Daoy (cell line): ENCODE data around the gene ST6GALNAC1. TPM values are rescaled to one million over a fixed set of nuclear protein-coding genes. Genes with fewer than 3 reads are reported as not detected.

Experiments
- DNase-seq: peaks from one replicate; pipeline ENCODE4 v3.0.0-alpha.2; 2015; ENCODE audit warnings: low read depth
- total RNA-seq: library from RNA; depleted of rRNA; stranded (reverse); fragments of >200 nt; shearing (Covaris generic); gene quantifications from 2 replicates; pipeline ENCODE4 v1.2.3, GENCODE V29; 2014

Gene ST6GALNAC1
- total RNA-seq, 1 experiment from 2014 or later, result not detected

DNA sequence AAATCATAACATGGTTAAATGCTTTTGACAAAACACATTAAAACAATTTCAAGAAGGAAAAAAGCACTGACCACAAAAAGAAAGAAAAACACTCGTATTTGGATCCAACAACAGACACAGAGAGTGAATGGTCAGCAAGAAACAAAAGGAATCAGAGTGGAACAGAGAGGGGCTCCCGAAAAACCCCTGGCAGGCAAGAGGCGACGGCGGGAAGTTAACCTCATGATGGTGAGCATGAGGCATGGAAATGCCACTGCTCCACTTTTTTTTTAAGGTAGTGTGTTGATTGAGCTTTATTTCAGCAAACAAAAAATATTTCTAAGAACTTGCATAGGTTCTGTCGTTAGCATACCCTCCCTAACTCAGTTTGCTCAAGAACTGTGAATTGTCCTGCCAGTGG, 32.1 kb upstream of the ST6GALNAC1 start:
- DNase-seq, result no peak

- DNase-seq, result no peak
These were observed 31.0 kb upstream of the ST6GALNAC1 start for GRCh38 chr17:76674600-76674999.

DNA sequence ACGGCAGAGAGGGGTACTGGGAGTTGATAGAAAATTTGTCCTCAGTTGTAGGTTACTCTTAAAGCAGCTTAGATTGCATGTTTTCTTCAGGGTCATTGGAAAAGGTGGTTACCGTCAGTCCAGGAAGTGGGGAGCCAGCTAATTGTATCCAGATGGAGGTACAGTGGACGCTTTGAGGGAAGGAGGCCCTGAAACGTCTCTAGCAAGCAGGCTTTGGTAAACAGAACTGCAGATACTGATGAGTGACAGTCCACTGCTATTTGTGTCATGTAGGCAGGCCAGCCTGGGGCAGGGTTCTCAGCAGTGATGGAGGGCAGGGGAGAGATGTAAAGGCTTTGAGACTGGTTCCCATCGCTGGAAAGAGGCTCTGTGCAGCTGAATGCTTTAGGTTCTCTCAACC, 30.2 kb upstream of the ST6GALNAC1 start:
- no peak for DNase-seq

DNA sequence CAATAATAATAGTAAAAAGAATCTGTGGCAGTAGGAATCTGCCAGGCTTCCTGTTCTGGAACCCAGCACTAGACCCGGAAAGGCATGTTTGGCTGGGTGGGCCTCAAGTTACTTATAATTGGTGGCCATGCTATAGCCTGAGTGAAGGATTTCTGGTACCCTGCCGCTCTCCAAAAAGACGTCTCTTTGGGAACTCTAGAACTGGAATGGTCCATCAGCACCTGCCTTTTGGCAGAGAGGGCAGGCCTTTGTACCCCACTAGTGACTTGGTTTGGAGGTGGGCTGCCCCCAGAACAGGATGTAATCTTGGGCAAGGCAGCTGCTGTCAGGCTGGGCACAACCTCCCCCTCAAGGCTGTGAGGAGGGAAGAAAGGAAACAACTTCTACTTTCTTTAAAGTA, 29.3 kb upstream of the ST6GALNAC1 start:
- DNase-seq, result no peak

- DNase-seq, result no peak
These were observed 28.8 kb upstream of the ST6GALNAC1 start for GRCh38 chr17:76672270-76672851.

DNA sequence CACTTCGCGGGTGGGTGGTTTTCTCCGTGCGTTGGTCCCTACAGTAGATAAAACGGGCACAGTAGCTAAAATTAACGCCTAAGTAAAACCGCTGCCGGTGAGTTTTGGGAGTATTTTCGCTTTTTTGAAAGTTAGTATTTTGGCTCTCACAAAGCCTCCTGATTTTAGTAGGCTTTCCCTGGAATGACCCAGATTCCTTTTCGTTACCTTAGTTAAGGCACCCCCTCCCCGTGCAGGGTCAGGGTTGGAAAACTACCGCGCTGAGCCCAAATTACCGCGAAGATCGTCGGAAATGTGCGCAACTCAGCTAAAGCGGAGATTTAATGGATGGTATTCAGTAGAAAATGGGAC, 28.3 kb upstream of the ST6GALNAC1 start:
- no peak for DNase-seq

DNA sequence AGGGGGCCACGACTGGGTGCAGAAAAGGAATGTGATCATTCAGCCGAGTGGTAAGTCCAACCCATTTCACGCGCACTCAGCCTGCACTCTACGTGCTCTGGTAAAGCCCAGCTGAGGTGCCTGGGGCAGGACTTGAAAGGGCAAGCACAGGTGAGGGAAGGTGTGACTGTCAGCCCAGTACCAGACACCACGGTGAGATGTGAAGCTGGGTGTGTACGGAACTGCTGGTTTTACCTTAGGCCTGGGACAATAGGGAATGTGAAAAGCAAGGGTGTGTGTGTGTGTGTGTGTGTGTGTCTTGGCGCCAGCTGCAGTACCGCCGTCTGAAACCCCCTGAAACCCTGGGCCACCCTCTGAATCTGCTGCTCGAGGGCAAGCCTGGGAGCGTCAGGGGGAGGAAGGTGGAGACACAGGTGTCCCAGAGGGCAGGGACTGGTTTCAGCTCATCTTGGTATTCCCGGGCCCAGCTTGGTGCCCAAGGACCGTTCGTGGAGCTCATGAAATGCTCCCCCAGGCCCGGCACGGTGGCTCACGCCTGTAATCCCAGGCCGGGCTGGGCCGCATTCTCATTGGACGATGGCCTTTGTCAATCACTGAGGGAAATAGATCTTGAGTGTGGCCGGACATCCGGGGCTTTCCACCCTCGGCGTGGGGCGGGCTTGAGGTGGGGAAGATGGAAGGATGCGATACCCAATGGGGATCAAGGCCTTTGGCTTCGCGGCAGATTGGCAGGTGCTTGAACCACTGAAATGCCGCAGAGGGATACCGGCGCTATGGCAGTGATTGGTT, 27.8 kb upstream of the ST6GALNAC1 start:
- DNase-seq, result peak; percentile 100

DNA sequence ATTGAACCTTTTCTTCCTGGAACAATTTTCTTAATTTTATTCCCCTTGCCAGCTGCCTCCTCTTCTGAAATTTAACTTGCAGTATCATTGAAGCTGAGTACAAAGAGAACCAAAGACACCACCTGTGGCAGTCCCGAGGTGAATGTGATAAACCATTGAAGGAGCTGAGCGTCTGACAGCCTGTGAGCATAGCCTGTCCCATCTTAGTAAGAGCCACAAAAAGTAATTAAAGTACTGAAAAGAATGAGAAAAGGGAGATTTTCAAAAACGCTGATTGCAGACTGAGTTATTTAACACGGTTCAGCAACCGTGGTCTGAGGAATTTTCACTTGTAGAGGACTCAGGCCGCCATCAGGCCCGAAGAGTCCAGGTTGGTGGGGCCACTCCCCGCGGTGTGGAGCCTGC, 27.2 kb upstream of the ST6GALNAC1 start:
- no peak for DNase-seq

DNA sequence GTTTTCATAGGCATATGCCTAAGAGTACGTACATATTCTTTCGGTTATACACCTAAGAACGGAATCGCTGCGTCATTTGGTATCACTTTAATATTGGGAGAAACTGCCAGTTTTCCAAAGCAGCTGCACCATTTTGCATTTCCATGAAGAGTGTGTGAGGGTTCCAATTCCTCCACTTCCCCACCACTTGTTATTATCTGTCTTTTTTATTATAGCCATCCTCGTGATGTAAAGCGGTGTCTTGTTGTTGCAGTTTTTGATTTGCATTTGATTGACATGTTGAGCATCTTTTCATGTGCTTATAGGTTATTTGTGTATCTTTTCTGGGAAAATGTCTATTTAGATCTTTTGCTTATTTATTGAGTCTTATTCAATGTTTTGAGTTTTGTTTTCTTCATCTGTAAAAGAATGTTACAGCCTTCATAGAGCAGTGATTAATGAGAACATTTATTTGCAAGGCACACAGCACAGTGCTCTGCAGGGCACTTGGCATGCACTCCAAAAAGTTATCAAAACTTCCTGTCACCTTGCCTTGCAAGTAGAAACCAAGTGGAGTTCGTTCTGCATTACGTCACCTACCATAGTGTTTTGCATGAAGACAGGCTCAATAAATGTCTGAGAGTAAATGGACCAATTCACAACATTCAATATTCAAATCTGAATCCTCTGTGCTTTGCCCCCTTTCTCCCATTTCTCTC, 26.6 kb upstream of the ST6GALNAC1 start:
- peak; percentile 42 for DNase-seq

DNA sequence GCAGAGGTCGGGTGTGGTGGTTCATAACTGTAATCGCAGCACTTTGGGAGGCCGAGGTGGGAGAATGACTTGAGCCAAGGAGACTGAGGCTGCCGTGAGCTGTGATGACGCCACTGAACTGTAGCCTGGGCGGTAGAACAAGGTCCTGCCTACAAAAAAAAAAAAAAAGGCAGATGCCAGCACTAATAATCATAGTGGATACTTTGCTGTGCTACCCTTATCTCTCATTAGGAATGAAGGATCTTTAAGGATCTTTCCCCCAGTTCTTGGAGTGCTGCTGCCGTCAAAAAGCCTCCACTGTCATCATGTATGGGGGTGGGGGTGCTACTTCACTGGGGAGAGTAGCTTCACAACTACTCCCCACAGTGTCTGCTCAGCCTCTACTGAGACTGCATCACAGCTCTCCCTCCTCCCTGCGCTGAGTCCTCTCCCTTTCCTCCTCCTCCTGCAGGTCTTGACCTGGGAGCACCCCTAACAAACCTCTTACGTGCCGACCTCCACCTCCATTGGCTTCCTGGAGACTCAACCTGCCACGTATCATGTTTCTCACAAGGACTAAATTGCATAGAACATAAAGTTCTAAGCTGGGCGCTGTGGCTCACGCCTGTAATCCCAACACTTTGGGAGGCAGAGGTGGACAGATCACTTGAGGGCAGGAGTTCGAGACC, 24.4 kb upstream of the ST6GALNAC1 start:
- no peak for DNase-seq

- no peak for DNase-seq
These were observed 23.9 kb upstream of the ST6GALNAC1 start for GRCh38 chr17:76667491-76667755.

- DNase-seq, result no peak
These were observed 17.1 kb upstream of the ST6GALNAC1 start for GRCh38 chr17:76660656-76661042.

- no peak for DNase-seq
These were observed 16.5 kb upstream of the ST6GALNAC1 start for GRCh38 chr17:76659928-76660655.

DNA sequence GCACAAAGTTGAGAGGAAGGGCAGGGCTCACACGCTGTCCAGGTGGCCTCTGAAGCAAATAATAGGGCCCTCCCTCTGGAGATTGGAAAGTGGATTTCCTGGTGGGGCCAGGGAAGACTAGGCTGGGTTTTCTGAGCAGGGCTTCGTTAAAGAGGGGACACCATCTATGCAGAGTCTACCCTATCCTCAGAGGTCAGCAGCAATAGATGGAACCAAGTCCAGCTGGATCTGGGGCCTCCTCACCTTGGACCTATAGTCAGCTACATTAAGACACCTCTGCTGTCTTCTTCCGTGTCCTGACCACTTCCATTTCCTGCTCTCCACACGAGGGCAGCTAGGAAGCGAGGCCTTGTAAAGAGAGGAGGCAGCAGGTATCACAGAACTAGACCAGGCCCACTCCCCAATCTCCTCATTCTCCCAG, 14.7 kb upstream of the ST6GALNAC1 start:
- no peak for DNase-seq

DNA sequence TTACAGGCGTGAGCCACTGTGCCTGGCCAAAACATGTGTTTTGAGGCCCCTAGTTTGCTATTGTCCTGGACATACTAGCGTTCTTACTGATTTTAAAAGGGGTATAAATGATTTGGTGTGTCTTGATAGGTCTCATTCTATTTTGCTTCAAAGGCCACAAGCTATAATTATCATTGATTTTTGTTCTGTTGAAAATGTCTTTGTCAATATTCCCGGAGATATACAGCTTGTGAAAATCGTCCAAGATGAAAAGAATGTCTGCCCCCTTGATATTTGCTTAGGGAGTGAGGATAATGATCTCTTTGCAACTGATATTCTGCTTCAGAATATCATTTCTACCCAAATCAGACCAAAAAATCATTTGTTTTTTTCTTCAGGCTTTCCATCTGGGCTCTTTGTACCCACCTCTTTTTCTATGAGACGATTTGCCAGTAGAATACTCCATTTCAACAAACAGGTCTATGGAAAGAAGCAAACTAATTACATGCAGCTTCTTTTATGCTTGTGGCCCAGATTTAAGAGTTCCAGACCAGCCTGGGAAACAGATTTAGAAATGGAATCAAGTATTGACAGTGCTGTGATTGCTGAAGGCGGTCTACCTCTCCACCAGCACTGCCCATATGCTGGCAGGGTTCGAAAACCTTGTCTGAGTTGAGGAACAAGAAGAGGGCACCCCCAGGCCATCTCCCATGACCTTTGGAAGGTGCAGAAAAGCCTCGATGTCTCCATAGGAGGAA, 14.1 kb upstream of the ST6GALNAC1 start:
- no peak for DNase-seq

GRCh38 chr17:76654408-76654807, 10.9 kb upstream of the ST6GALNAC1 start:
- DNase-seq, result no peak

- no peak for DNase-seq
These were observed 6.9 kb upstream of the ST6GALNAC1 start for GRCh38 chr17:76650504-76650903.

- DNase-seq, result no peak
These were observed 3.2 kb upstream of the ST6GALNAC1 start for GRCh38 chr17:76646712-76647111.

- no peak for DNase-seq
These were observed 1.9 kb upstream of the ST6GALNAC1 start for GRCh38 chr17:76645481-76645880.

- DNase-seq, result no peak
These were observed 1.4 kb upstream of the ST6GALNAC1 start for GRCh38 chr17:76644995-76645394.

GRCh38 chr17:76642994-76643393, 563 bp downstream of the ST6GALNAC1 start:
- no peak for DNase-seq
